C1 segment of cervical spinal cord (tissue), 14 donors: ENCODE measurements around the gene CCL26.

ENCODE experiments used
- DNase-seq, 14 donors: peaks; one replicate each; lab custom pipeline; 2025; lab: John Stamatoyannopoulos, UW

CCL26 gene, protein sequence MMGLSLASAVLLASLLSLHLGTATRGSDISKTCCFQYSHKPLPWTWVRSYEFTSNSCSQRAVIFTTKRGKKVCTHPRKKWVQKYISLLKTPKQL

DNA sequence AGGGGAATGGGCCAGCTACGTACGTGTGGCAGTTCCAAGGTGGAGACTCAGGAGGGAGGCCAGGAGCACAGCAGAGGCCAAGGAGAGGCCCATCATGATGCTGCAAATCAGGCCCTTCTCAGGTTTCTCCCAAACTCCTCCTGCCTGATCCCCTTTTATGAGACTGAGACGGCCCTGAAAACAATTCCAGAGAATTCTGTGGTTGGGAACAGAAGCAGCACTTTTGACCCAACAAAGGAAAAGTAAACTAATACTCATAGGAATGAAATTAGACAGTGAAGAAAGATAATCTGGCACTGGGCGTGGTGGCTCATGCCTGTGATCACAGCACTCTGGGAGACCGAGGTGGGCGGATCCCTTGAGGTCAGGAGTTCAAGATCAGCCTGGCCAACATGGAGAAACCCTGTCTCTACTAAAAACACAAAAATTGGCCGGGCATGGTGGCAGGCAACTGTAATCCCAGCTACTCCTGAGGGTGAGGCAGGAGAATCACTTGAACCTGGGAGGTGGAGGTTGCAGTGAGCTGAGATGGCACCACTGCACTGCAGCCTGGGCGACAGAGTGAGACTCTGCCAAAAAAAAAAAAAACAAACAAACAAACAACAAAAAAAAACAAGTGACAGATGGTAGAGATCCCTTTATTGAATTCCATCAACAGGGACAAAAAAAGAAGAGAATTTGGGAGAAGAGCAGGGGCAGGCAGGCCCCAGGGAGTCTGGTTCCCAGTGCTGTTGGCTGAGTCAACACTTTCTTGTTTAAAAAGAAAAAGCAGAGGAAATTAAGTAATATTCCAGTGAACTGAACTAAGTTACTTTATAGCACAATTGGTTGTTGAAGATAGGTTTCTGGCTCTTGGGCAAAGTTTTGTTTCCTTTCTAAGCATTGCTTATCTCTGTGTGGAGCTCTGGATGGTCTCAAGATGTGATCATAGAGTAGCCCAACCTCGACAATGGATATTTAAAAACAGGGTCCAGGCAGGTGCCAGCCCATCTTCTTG, at the start of gene CCL26:
CCL26 (minus strand) TSS at position 131 of the 997 bp plus-strand sequence; CDS start at position 96, 35 bp downstream.
- no peak for DNase-seq

DNA sequence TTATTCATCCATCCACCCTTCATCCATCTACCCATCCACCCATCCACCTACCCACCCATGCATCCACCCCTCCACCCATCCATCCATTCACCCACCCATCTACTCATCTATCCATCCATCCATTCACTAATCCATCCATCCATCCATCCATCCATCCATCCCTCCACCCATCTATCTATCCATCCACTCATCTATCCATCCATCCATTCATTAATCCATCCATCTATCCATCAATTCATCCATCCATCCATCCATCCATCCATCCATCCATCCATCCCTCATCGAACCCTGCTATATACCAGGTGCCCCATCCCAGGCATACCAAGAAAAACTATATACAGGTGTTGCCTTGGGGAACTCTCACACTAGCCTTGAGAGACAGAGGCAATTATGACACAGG, 48.7 kb upstream of the CCL26 start:
- no peak for DNase-seq

DNA sequence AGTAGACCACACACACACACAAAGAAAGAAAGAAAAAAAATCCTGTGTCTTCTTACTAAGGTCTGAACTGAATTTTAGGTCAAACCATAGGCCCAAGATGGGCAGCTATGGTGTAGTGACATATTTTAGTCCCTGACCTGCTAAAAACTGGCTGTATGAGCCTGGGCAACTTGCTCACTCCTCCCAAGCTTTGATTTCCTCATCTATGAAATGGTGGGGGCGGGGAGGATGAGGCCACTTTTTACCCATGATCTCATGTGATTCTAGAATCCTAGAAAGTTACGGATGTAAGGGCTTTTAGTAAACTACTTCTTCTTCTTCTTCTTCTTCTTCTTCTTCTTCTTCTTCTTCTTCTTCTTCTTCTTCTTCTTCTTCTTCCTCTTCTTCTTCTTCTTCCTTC, 47.7 kb upstream of the CCL26 start:
- DNase-seq, result no peak

DNA sequence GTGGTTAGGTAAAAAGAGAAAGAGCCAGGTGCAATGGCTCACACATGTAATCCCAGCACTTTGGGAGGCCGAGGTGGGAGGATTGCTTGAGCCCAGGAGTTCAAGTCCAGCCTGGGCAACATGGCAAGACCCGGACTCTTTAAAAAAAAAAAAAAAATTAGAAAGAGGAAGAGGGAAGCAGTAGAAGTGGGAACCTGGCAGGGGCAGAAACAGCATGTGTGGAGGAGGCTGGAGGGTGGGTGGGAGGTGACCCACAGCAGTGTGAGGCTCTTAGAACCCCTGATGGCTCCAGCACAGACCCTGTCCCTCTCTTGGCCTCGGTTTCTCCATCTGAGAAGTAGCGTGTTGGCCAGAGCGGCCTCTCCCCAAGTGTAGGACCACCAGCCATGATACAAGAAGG, 46.5 kb upstream of the CCL26 start:
- DNase-seq, result no peak

DNA sequence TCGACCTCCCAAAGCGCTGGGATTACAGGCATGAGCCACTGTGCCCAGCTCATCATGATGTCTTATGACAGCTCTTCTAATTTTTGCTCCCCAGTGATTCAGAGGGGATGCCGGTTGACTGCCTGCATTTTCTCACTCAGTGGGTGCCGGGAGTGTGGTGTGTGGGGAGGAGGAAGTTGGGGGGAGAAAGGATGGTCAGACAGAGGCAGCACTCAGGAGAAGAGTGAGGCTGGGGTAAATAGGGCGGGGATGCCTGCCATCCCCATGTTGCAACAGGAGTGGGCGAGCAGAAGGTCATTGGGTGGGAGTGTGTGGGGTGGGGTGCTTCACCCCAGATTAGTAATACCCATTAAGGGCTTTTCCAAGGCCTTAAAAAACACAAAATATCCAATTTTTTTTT, 45.1 kb upstream of the CCL26 start:
- DNase-seq, result no peak

DNA sequence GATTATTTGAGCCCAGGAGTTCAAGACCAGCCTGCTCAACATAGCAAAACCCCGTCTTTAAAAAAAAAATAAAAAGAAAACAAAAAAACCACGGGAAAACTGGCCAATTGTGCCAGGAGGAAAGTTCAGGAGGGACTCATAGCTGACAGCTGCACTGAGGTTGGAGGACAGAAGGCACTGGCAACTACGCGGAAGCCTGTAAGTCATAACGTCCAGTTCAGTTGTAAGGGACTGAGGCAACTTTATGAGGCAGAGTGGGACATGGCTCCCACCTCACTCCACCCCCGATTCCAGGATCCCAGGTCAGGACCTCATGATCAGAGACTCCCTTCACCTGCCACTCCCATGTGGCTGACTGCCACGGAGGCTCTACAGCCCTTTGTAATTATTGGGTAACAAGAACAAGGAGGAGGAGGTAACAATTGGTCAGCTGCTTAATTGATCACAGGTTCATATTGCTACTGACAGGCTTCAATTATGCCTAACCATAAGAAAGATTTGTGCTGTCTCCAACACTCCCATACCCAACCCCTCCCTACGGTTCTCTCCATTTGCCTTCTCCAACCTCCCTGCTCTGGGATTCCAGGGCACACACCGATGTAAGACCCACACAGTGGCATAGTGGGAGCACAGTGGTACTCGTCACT, 43.5 kb upstream of the CCL26 start:
- DNase-seq, result no peak

DNA sequence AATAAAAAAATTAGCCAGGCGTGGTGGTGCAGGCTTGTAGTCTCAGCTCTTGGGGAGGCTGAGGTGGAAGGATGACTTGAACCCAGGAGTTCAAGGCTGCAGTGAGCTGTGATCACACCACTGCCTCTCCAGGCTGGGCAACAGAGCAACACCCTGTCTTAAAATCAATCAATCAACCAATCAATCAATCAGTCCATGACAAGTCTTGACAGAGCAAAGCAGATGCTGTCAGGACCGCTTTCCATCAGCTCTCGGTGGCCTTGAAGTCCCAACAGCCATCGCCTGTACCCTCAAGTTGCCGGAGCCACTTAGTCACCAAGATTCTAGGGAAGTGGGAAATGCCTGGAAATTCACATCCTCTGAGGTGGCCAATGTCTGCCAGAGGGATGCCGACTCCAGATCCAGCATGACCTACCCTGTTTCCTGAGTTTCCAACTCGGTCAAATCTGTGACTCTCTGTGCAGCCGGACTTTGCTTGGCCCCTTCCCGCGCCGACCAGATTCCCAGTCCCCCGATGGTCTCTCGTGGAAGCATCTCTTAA, 42.5 kb upstream of the CCL26 start:
- no peak for DNase-seq

DNA sequence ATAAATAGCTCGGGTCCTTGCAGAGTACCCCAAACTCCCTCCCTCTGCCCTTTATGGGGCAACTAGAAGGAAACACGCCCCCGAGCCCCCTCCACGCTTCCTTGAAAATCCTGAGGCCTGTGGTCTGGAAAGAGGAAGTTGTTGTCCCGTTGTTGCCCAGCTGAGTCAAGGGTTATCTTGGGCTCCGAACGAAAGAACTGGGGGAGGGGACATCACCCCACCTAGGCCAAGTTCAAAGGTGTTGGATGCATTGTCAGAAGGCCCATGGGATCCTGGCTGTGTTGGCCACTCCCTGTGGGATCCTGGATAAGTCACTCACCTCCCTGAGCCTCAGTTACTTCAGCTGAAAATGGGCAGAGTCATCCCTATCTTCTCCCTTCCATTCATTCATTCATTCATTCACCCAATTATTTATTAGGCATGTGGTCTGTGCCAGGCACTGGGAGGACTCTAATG, 41.8 kb upstream of the CCL26 start, which contains the start of gene CCL24:
CCL24 (minus strand) TSS at position 26 of the 456 bp plus-strand sequence. CDS start 91 bp downstream, outside the sequence.
- no peak for DNase-seq

DNA sequence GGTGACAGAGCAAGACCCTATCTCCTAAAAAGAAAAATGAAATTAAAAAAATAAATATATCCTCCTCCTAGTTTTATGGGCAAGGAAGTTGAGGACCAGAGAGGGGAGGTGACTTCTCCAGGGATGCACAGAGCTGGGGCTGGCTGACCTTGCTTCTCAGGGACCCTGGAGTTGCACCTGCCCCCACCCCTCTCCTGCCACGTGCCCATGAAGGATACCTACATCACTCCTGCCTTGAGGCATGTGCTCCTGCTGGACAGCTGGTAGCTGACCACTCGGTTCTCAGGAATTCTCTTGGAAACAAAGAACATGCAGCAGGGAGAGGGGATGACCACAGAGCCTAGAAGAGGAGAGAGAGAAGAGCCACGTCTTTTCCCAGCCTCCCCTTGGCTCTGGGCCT, 41.1 kb upstream of the CCL26 start:
- DNase-seq, result no peak

DNA sequence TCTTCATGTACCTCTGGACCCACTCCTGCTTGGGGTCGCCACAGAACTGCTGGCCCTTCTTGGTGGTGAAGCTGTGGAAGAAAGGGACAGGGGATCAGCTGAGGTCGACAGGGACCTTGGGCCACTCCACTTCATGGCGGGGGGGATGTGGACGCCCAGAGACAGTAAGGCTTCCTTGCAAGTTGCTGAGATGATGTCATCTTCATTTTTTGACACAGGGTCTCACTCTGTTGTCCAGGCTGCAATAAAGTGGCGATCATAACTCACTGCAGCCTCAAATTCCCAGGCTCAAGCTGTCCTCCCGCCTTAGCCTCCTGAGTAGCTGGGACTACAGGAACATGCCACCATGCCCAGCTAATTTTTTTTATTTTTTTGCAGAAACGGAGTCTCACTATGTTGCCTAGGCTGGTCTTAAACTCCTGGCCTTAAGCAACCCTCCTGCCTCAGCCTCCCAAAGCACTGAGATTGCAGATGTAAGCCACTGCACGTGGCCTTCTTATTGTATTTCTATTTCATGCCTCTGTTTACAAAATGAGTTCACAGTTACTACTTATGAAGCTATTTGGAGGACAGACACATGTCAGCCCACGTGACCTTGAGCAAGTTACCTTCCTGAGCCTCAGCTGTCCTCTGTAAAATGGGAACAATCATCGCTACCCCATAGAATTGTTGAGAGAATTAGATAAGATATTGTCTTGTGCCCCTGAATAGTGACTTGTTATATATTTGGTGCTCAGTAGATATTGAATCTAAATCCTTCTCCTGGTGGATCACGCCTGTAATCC, 40.1 kb upstream of the CCL26 start:
- DNase-seq, result no peak

DNA sequence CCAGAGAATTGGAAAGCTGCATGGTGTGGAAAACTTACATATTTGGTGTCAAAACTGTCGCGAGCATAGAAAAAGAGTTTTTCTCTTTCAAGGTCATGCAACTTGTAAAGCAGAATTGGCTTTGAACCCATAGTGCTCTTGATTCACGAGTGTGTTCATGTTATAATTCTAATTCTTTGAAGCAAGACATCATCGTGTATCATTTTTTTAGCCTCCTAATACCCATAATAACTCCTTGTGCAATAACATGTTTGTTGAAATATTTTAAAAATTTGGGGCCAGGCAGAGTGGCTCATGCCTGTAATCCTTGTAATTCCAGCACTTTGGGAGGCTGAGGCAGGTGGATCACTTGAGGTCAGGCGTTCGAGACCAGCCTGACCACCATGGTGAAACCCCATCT, 37.4 kb upstream of the CCL26 start:
- no peak for DNase-seq

DNA sequence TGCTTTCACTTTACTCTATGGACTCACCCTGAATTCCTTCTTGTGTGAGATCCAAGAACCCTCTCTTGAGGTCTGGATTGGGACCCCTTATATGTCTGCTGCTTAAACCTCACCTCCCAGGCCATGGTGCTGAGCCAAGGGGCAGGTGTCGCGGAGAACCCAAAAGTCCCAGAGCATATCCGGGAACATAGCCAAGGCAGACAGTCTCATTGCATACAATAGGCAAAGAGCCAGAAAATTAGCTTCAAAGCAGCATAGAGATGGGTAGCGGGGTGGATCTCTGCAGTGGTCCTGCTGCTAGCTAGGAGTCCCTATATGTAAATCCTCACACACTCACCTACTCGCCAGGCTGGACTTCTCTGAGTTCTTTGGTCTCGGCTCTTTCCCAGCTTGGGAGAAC, 36.1 kb upstream of the CCL26 start:
- no peak for DNase-seq

DNA sequence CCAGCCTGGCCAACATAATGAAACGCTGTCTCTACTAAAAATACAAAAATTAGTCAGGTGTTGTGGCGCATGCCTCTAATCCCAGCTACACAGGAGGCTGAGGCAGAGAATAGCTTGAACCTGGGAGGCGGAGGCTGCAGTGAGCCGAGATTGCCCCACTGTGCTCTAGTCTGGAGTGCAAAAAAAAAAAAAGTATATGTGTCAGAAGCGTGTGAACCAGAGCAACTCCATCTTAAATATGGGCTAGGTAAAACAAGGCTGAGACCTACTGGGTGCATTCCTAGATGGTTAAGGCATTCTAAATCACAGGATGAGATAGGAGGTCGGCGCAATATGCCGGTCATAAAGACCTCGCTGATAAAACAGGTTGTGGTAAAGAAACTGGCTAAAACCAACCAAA, 35.4 kb upstream of the CCL26 start:
- no peak for DNase-seq

DNA sequence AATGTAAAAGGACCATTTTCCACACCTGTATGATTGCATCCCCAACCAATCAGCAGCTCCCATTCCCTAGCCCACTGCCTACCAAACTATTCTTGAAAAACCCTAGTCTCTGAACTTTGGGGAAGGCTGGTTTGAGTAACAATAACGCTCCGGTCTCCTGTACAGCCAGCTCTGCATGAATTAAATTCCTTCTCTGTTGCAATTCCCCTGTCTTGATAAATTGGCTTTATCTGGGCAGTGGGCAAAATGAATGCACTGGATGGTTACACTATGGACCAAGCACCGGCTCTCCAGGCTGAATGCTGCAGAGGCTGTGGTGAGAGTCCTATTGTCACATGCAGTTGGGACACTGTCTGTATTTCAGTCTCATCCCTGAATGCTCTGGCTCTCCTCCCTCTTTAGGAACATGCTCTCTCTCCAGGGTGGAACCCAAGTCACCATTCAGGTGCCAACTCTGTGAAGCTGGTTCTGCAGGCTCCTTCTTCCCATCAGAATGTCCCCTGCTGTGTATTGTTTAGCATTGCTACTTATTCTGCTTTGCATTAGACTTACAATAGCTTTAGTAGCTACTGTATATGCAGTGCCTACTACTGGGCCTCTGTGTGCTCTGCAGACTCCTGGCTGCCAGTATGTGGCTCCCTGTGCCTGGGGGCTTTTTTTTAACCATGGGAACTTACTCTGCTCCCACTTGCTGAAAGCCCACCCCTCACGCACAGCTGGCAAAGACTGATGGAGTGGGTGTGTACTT, 34.7 kb upstream of the CCL26 start:
- DNase-seq, result no peak

DNA sequence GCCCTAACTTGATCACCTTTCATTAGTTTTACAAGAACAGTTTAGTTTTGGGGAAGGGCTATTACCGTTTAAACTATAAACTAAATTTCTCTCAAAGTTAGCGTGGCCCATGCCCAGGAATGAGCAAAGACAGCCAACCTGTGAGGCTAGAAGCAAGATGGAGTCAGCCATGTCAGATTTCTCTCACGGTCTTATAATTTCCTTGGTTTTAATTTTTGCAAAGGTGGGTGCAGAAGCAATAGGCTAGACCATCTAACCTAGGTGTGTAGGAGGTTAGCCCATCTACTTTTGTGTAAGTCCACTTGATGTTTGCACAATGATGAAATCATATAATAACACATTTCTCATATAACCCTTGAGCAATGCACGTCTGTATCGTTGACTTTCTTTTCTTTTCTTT, 32.7 kb upstream of the CCL26 start:
- no peak for DNase-seq

DNA sequence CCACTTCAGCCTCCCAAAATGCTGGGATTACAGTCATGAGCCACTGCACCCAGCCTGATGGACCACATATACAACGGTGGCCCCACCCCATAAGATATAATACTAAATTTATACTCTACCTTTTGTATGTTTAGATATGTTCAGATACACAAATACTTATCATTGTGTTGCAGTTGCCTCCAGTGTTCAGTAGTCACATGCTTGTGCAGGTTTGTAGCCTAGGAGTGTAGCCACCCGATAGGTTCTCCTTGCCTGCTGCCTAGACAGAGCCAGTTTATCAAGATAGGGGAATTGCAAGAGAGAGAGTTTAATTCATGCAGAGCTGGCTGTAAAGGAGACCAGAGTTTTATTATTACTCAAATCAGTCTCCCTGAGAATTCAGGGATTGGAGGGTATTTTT, 32.0 kb upstream of the CCL26 start:
- no peak for DNase-seq

DNA sequence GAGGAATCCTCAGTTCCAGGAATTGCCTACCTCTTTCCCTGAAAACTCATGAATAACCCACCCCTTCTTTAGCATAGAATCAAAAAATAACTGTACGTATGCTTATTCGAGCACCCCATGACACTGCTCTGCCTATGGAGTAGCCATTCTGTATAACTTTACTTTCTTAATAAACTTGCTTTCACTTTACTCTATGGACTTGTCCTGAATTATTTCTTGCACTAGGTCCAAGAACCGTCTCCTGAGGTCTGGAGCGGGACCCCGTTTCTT, 30.5 kb upstream of the CCL26 start:
- no peak for DNase-seq

DNA sequence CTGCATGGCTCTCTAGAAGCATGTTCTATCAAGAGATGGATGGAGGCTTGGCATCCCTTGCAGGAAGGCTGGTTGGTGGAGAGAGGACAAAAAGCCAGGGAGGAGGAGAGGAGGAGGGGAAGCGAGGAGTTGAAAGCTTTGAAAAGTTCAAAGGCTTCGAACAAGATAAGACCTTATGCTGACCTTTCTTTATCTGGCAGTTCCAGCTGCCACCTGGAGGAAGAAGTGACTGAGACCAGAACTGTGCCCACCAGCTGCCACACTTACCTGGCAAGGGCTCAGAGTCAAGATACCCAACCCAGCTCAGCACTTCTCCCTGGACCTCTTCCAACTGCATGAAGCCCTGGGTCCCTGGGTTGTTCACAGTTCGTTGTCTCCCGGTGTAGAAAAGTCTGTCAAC, 26.8 kb upstream of the CCL26 start:
- no peak for DNase-seq

DNA sequence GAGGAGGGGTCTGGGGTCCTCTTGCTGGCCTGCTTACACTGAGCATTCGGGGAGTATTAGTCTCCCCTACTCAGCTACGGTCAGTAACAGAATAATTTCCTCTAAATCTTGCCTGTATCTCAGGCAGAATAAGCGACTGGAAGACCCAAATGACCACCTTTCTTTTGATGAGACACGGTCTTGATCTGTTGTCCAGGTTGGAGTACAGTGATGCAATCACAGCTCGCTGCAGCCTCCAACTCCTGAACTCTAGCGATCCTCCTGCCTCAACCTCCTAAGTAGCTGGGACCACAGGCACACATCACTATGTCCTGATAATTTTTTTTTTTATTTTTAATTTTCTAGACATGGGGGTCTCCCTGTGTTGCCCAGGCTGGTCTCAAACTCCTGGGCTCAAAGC, 24.4 kb upstream of the CCL26 start:
- no peak for DNase-seq

DNA sequence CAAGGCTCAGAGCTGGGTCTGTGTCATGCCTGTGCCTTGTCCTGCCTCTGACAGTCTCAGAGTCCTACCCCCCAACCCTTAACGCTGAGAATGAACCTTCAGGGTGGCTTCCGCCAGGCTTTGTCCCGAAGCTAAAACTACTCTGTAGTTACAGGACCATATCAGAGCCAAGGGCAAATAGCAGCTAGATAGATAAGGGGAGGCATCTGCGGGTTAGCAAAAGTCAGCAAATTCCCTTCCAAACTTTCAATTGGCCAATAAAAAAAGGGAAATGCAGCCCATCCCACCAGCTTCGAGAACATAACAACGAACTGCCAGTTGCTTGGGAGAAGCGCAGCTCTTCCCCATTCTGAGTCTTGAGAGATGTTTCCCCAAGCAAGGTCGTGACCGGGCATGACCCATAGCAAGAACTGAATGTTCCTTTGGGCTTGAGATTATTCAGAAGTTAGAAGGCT, 23.8 kb upstream of the CCL26 start:
- no peak for DNase-seq

DNA sequence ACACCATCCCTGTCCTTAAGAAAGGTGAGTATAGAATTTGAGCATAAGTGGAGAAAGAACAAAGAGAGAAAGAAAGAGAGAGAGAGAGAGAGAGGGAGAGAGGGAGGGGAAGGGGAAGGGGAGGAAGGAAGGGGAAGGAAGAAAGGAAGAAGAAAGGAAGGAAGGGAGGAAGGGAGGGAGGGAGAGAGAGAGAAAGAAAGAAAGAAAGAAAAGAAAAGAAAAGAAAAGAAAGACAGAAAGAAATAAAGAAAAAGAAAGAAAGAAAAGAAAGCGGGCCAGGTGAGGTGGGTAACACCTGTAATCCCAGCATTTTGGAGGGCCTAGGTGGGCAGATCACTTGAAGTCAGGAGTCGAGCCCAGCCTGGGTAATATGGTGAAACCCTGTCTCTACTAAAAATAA, 21.7 kb upstream of the CCL26 start:
- DNase-seq, result no peak
